CD4-positive, alpha-beta T cell (primary cell): ENCODE measurements around the gene INTS3. TPM values are rescaled to one million over a fixed set of nuclear protein-coding genes. Genes with fewer than 3 reads are reported as not detected.
A peak's percentile ranks its signal among the peaks of the same experiment; 100 is the strongest.

Experiments
- ATAC-seq: fragments of 200-7000 bp; cut with Tn5 transposase; one replicate; pipeline ENCODE4 v1.10.0; 2022; ENCODE audit warnings: mild to moderate bottlenecking; ENCODE audit not compliant: poor library complexity
- CTCF ChIA-PET: fragments of 350-600 bp; sonication (Branson Sonifier 250); formaldehyde crosslinking; loops from one replicate; lab custom pipeline; 2021; ENCODE audit warnings: antibody characterized with exemption, inconsistent platforms; lab: Charles Lee
- POLR2A ChIA-PET: fragments of 350-600 bp; sonication (Branson Sonifier 250); formaldehyde crosslinking; loops from one replicate; lab custom pipeline; 2021; ENCODE audit warnings: antibody characterized with exemption, inconsistent platforms; lab: Charles Lee
- DNase-seq, 14 experiments: peaks; one replicate each; pipeline ENCODE4 v3.0.0-alpha.2; 2013 to 2020; ENCODE audit warnings: mixed read lengths in 2 of 14
- H3K27ac ChIP-seq, 2 donors: one replicate each; pipeline versions ENCODE4 v1.5.1 to v1.7.0; 2013; ENCODE audit warnings: low read length in 2 of 2, low read depth in 1 of 2, mild to moderate bottlenecking in 1 of 2
- H3K27me3 ChIP-seq, 2 experiments: 1 replicate in 1 of 2; 2 replicates in 1 of 2; pipeline versions ENCODE4 v1.6.1 to v1.7.0; 2013; ENCODE audit warnings: low read length in 2 of 2, control low read depth in 1 of 2, mild to moderate bottlenecking in 1 of 2, moderate library complexity in 1 of 2; ENCODE audit not compliant: insufficient read depth in 2 of 2, control insufficient read depth in 1 of 2
- H3K36me3 ChIP-seq: one replicate; pipeline ENCODE4 v1.6.1; 2013; ENCODE audit warnings: low read length, control low read depth; ENCODE audit not compliant: insufficient read depth
- H3K4me1 ChIP-seq: one replicate; pipeline ENCODE4 v1.6.1; 2013; ENCODE audit warnings: low read length, control low read depth; ENCODE audit not compliant: insufficient read depth
- H3K4me3 ChIP-seq: one replicate; pipeline ENCODE4 v1.5.1; 2013; ENCODE audit warnings: mild to moderate bottlenecking, low read length, moderate library complexity
- H3K9me3 ChIP-seq, 2 experiments: 1 replicate in 1 of 2; 2 replicates in 1 of 2; pipeline versions ENCODE4 v1.6.1 to v1.7.0; 2013; ENCODE audit warnings: low read length in 2 of 2, mild to moderate bottlenecking in 2 of 2, control low read depth in 1 of 2, moderate library complexity in 1 of 2; ENCODE audit not compliant: control insufficient read depth in 1 of 2, insufficient read depth in 1 of 2
- H3K27ac Mint-ChIP-seq: one replicate; pipeline ENCODE4 v1.8.0; 2020; ENCODE audit warnings: mixed read lengths
- H3K27me3 Mint-ChIP-seq: one replicate; pipeline ENCODE4 v1.8.0; 2021; ENCODE audit warnings: mixed read lengths
- H3K36me3 Mint-ChIP-seq: one replicate; pipeline ENCODE4 v1.8.0; 2021; ENCODE audit warnings: low read depth, mixed read lengths
- H3K4me1 Mint-ChIP-seq: one replicate; pipeline ENCODE4 v1.8.0; 2021; ENCODE audit warnings: low read depth, mixed read lengths
- H3K4me3 Mint-ChIP-seq: one replicate; pipeline ENCODE4 v1.8.0; 2020; ENCODE audit warnings: mild to moderate bottlenecking, mixed read lengths
- H3K9me3 Mint-ChIP-seq: one replicate; pipeline ENCODE4 v1.8.0; 2020; ENCODE audit warnings: mixed read lengths
- CTCF ChIP-seq: fragments of 200-600 bp; IDR thresholded peaks from one replicate; pipeline ENCODE4 v1.8.0; 2022; ENCODE audit warnings: antibody characterized with exemption, mild to moderate bottlenecking
- intact Hi-C, 2 experiments: fragments of 100-400 bp; cut with DNase I in 1 of 2; cut with micrococcal nuclease in 1 of 2; formaldehyde crosslinking; loops; one replicate each; pipeline versions ENCODE4 v1.15.1 to v1.9.0; 2023 to 2025; cut with DNase I, micrococcal nuclease
- total RNA-seq, 174 experiments: library from RNA in 2 of 174; stranded (reverse) in 2 of 174; gene quantifications; one replicate each; pipeline ENCODE4 v1.2.3 and lab custom pipeline; 2021 to 2026

The INTS3 gene
- total RNA-seq, 2 experiments from 2014 or later, result 24.9 to 27.4 TPM

DNA sequence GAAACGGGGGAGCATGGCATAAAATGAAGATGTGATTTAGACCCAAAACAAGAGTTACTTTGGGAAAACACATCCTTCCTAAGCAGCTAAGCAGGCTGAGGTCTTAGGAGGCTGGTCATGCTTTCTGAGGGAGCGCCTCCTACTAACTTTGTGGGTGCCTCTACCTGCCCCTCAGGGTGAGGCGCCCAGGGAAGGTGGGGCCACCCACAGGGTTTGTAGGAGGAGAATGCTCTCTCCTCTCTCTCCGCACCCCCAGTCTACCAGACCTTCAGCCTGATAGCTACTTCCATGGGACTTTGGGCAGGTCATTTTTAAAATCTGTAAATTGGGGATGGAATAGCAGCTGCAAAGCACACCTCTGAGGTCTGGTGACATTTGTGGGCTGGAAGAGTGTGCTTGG, 71.2 kb downstream of the INTS3 start:
- peaks cover 13% of the 10 kb centered on the region for H3K4me1 ChIP-seq
- H3K27ac ChIP-seq, result no peak overlapping the region
- H3K4me1 Mint-ChIP-seq, result peaks cover 11% of the 10 kb centered on the region
- no peak overlapping the region for H3K4me3 Mint-ChIP-seq
- CTCF ChIA-PET, result interaction anchor here (1.1 to 3.7 kb wide), 2 partner anchors 121 to 187 kb away, joined by 4 to 28 read pairs; partner anchors contain the start of gene RAB13
- intact Hi-C loops, result loop anchor here in 1 of 2 experiments (5.0 kb wide), 1 partner anchor 473 kb away; the partner anchor contains the start of gene HAX1
- ATAC-seq, result no peak
- H3K27me3 ChIP-seq, result no peaks in the 10 kb centered on the region
- no peaks in the 10 kb centered on the region for H3K27me3 Mint-ChIP-seq
- no peak for DNase-seq
- no peak for TF ChIP-seq CTCF
- H3K4me3 ChIP-seq, result no peak overlapping the region
- H3K27ac Mint-ChIP-seq, result peak overlapping the region; percentile 16
- H3K9me3 ChIP-seq, result no peaks in the 10 kb centered on the region
- no peaks in the 10 kb centered on the region for H3K9me3 Mint-ChIP-seq
- peaks cover 11% of the 10 kb centered on the region for H3K36me3 Mint-ChIP-seq
- peaks cover 3% of the 10 kb centered on the region for H3K36me3 ChIP-seq
- POLR2A ChIA-PET, result interaction anchor here (0.8 to 1.2 kb wide), 3 partner anchors 15 to 192 kb away, joined by 4 to 12 read pairs (median 5); partner anchors contain the start of genes RAB13 and RPS27

DNA sequence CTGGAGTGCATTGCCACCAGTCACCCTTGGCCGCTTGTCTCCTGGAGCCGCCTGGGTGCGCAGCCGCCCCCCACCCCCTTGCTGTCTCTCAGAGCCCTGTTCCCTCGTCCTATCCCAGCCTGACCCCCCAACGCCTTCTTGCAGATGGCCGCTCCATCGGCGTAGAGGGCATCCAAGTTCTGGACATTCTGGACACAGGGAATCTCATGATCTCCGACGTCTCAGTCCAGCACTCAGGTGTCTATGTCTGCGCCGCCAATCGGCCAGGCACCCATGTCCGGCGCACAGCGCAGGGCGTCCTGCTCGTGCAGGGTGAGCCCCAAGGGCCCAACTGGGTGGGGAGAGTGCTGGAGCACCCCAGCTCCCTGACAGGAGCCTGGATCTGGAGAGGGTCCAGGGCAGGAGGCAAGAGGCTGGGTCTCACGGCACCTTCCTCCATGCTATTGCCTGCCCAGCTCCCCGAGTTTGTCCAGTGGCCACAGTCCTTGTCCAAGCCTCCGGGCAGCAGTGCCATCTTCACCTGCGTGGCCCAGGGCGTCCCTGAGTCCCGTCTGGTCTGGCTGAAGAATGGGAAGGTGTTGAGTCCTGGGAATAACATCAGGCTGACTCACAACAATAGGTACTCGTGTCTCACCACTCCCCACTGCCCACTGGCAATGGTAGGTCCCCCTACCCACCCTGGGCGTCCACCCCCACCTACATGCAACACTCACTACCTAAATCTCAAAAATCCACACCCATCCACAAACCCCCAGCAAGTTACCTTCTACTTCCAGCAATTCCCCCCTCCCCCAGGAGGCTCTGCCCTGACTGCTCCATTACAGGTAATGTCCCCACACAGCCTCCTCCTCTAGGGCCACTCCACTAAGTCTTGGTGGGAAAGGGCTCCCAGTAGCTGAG, 72.0 kb downstream of the INTS3 start:
- no peaks in the 10 kb centered on the region for H3K27me3 Mint-ChIP-seq
- no peaks in the 10 kb centered on the region for H3K27me3 ChIP-seq
- DNase-seq (no peak), ATAC-seq (no peak)
- no peaks in the 10 kb centered on the region for H3K9me3 ChIP-seq
- peak overlapping the region; percentile 17 for H3K27ac Mint-ChIP-seq
- peaks cover 3% of the 10 kb centered on the region for H3K36me3 ChIP-seq
- ChIA-PET POLR2A (interaction anchor here (0.8 kb wide), 1 partner anchor 16 kb away, joined by 5 read pairs; no protein-coding TSS in a partner anchor), CTCF (interaction anchor here (3.7 kb wide), 1 partner anchor 186 kb away, joined by 28 read pairs; the partner anchor contains the start of gene RAB13)
- no peaks in the 10 kb centered on the region for H3K9me3 Mint-ChIP-seq
- peaks cover 11% of the 10 kb centered on the region for H3K36me3 Mint-ChIP-seq
- no peak overlapping the region for H3K4me3 ChIP-seq
- intact Hi-C loops, result loop anchor here in 1 of 2 experiments (5.0 kb wide), 1 partner anchor 472 kb away; the partner anchor contains the start of gene HAX1
- peaks cover 17% of the 10 kb centered on the region for H3K4me1 Mint-ChIP-seq
- TF ChIP-seq CTCF, result no peak
- H3K4me3 Mint-ChIP-seq, result no peak overlapping the region
- no peak overlapping the region for H3K27ac ChIP-seq
- peaks cover 20% of the 10 kb centered on the region for H3K4me1 ChIP-seq

DNA sequence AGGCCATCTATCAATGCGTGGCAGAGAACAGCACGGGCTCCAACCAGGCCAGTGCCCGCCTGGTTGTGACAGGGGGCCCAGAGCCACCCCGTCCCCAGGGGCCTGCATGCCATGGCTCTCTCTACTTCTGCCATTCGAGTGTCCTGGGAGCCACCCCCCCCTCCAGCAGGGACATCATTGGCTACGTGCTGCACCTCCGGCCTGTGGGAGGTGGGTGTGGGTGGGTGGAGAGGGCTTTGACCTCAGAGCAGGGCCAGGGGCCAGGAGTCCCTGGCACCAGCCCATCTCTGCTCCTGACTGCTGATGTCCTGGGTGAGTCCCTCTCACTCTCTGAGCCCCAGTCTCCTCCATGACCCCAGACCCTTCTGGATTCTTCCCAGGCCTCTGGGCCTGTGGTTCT, 72.7 kb downstream of the INTS3 start:
- DNase-seq (no peak), ATAC-seq (no peak)
- Mint-ChIP-seq H3K9me3 (no peaks in the 10 kb centered on the region), H3K27ac (peak overlapping the region; percentile 17), H3K4me3 (no peak overlapping the region), H3K36me3 (peaks cover 15% of the 10 kb centered on the region), H3K4me1 (peaks cover 24% of the 10 kb centered on the region), H3K27me3 (no peaks in the 10 kb centered on the region)
- no peak for TF ChIP-seq CTCF
- H3K4me1 ChIP-seq, result peaks cover 26% of the 10 kb centered on the region
- CTCF ChIA-PET, result no interaction called here
- no peak overlapping the region for H3K4me3 ChIP-seq
- POLR2A ChIA-PET, result no interaction called here
- H3K27ac ChIP-seq, result no peak overlapping the region
- peaks cover 3% of the 10 kb centered on the region for H3K36me3 ChIP-seq
- H3K27me3 ChIP-seq, result no peaks in the 10 kb centered on the region
- intact Hi-C loops, result no loop called here
- no peaks in the 10 kb centered on the region for H3K9me3 ChIP-seq
